ENCODE results near the gene SLCO3A1. TPM values are rescaled to one million over a fixed set of nuclear protein-coding genes. Genes with fewer than 3 reads are reported as not detected.

The SLCO3A1 gene
- total RNA-seq, 1 donor from 2014 or later = 10.6 TPM

GRCh38 chr15:92102395-92102755, 248.9 kb downstream of the SLCO3A1 start:
- DNase-seq = no peak

GRCh38 chr15:92104072-92104471, 250.6 kb downstream of the SLCO3A1 start:
- DNase-seq = no peak

DNA sequence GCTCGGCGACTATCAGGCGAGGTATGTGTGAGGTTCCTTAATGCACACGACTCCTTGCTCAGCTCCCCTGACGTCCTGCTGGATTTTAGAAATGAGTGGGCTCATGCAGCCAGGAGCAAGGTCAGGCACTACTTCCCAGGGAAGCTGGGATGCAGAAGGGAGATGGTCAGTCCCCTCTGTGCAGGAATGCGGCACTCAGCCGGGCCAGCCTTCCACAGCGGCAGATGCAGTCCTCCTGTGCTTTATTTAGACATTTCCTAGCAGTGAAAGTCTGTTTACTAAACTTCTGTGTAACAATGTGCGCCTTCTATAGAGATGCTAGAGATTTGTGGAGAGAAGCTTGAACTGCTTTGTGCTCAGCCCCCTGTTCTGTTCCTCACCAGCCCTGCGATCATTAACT, 252.1 kb downstream of the SLCO3A1 start:
- DNase-seq = no peak

- no peak for DNase-seq
Measured at GRCh38 chr15:92107510-92107909, 254.0 kb downstream of the SLCO3A1 start.

- DNase-seq = no peak
Measured at GRCh38 chr15:92109191-92109873, 255.8 kb downstream of the SLCO3A1 start.

GRCh38 chr15:92111291-92111690, 257.8 kb downstream of the SLCO3A1 start:
- no peak for DNase-seq

DNA sequence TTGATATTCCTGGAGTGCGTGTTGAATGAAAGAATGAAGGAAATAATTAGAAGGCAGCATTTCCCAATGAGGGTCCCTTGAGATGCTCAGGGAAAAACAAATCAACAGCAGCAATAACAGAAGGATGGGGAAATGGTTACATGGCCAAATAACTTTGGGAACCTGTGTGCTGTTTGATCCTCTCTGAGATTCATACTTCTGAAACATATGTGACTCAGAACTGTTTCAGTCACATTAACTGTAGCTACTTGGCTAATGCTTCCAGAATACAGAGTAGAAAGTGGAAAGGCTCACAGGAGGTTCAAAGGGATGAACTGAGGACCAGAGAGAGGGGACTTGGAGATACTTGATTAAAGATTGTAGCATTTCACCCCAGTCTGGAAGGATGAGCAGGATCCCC, 258.2 kb downstream of the SLCO3A1 start:
- no peak for DNase-seq

GRCh38 chr15:92112180-92112579, 258.7 kb downstream of the SLCO3A1 start:
- DNase-seq = peak; percentile 52

- no peak for DNase-seq
Measured at GRCh38 chr15:92112711-92113110, 259.2 kb downstream of the SLCO3A1 start.

DNA sequence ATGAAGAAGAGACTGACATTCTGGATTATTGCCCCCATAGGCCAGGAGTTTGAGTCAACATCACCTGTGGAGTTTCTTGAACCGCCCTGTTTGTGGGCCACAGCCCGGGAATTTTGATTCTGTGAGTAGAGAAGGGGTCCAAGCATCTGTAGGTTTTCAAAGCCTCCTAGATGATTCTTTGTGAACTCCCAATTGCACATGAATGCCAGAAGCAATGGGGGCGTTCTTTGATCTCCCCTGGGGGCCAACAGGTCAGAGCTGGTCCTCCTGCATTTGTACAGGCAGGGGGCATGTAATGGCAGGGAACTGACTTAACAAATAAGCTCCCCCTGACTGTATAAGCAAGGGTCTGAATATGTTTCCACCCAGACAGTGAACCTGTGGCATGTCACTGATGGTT, 260.3 kb downstream of the SLCO3A1 start:
- no peak for DNase-seq

- DNase-seq = no peak
Measured at GRCh38 chr15:92115834-92116233, 262.3 kb downstream of the SLCO3A1 start.

DNA sequence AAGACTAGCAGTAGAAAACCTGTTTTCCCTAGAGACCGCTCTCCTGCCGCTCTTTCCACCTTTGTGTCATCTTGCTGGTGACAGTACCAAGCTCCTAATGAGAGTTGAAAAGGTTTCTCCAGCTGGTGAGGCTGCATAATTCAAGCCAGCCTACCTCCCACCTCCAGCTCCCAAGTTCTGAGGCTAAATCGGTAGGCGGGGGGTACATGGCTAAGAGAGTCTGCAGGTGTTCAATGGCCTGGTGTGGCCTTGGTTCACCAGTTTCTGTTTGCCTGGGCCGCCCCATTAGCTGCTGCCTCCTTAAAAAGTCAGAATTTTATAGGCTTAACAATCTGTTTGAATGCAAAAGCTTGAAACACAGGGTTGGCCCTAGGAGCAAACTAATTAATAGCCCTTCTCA, 262.8 kb downstream of the SLCO3A1 start:
- DNase-seq = no peak

DNA sequence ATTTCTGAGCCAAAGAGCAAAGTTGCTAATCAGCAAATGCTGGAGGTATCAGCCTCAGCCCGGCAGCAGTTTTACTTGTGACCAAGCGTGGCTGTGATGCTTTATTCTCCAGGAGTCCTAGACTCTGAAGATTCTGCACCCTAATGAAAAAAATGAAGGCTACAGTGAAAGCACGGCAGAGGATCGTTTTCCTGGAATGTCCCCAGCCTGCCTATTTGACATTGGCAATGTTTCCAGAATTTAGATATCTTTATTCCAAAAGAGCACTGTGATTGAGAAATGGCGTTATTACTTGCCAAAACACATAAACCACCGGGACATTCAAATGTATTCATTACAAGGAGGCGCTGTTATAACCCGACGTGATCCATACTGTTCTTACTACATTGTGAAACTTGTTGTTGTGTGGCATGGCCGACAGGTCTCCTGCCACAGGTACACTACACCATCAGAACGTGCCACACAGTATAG, 263.8 kb downstream of the SLCO3A1 start:
- DNase-seq = peak; percentile 61

- DNase-seq = no peak
Measured at GRCh38 chr15:92118162-92118935, 264.8 kb downstream of the SLCO3A1 start.

DNA sequence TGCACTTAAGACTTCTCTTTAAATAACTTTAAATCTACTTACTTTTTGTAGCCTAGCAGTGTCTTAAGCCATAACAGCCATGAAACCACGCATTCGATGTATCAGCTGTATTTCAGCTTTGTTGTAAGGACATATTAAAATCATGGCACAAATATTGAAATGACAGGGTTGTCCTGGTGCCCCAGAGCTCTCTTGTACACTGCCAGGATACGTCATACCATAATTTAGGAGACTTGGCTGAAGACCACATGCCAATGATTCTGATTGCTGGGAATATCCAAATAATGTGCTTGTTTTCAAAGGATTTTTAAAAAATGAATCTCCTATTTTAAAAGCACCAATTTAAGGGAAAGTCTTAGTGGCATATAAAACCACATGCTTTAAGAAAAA, 265.4 kb downstream of the SLCO3A1 start:
- no peak for DNase-seq

DNA sequence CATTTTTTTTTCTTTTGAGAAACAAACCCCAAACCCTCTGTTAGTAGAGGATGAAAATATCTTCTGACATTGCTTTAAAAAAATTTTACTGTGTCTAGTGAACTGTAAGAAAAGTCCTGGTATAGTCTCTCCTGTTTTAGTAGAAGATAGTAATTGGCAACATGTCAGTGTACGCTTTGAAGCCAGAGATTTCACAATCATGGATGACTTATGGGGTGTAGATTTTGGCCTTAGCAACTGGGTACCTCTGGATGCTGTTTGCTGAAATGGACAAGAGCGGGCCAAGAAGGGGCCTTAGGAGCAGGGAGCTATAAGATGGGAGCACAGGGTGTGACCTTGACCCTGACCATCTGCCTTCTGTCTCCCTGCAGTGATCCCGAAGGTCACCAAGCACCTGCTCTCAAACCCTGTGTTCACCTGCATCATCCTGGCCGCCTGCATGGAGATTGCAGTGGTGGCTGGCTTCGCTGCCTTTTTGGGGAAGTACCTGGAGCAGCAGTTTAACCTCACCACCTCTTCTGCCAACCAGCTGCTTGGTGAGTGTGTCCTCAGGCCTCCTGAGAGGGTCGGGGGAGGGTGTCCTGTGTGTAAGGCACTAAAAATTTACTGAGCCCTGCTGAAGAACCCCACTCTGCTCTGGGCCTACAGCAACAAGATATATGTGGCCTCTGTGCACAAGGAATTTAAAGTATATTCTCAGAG, 266.7 kb downstream of the SLCO3A1 start:
- DNase-seq = no peak

DNA sequence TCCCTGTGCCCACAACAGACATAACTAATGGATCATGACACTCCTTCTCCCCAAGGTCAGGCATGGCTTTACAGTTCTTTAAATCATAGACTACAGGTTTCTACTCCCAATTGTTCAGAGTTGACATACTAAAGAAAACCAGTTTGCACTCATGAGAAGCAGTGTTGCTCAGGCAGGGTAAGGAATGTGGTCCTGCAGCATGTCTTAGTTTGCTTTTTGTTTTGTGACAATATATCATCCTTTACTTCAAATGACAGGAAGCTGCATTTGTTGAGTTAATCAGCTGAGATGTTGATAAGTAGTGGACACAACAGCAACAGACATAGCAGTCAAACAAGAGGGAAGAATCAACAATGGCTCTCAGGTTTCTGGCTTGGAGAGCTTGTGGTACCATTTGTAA, 267.5 kb downstream of the SLCO3A1 start:
- no peak for DNase-seq

DNA sequence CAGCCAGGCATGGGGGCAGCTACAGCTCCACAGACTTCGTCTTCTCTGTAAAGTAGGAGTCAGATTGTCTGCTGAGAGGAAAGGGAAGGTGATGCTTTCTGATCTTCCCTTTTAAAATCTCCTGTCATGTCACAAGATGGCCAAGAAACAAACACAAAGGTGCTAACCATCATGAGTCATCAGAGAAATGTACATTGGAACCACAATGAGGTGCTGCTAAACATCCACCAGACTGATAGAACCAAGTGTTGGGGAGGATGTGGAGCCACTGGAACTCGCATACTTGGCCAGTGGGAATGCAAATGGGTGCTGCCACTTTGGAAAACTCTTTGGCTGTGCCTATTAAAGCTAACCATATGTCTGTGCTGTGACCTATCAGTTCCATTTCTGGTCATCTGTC, 268.8 kb downstream of the SLCO3A1 start:
- DNase-seq = no peak

DNA sequence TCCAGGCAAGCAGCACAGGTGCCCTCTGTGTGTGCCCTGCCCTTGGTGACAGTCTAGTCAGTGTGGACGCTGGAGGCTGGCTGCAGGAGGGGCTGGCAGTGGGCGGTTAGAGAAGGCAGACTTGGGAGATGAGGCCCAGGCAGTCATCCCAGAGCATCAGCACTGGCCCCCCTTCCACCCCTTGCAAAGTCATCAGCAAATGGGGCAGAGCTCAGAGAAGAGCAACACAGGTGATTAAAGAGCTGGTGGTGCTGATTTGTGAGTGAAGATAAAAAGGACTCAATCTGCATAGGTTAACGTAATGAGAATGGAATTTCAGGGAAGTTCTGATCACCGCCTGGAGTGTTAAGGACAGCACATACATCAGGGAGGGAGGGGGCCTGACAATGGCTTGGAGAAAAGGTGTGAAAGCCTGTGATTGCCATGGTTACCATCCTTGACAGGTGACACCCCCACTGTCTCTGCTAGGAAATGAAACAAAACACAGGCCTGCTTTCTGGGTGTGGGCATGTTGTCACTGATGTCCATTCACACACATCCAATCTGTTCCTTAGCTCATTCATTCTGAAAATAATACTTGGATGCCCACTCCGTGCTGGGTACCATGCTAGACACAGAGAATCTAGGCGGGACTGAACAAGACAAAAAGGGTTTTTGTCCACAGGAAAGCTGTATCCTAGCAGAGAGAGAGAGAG, 270.6 kb downstream of the SLCO3A1 start:
- DNase-seq = no peak

GRCh38 chr15:92124657-92125010, 271.1 kb downstream of the SLCO3A1 start:
- DNase-seq = no peak

- no peak for DNase-seq
Measured at GRCh38 chr15:92128788-92129187, 275.3 kb downstream of the SLCO3A1 start.

DNA sequence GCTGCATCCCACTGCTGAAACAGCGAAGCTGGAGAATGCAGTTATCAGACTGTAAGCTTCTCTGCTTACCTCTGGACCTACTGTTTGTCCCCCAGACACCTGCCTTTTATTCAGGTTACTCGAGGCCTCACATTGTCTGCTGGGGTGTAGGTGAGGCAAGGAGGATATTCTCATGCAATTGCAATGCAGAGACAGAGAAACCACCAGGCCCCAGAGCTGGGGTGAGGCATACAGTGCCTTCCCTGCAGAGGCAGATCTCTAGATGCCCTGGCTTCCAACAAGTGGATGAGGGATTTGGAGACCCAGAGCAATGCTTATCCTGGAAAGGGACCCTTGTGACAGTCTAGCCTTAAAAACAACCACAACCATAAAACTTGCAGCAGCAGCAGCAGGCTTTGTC, 276.7 kb downstream of the SLCO3A1 start:
- DNase-seq = no peak

- DNase-seq = no peak
Measured at GRCh38 chr15:92130906-92131305, 277.4 kb downstream of the SLCO3A1 start.

All from skin of body (tissue), 2 donors.